BLaER1 treated with 17β-estradiol and CSF1 and Interleukin-3, amounts not matched to agents 10 nM and 100 nM (cell line): ENCODE measurements around the gene KRT38.
A peak's percentile ranks its signal among the peaks of the same experiment; 100 is the strongest.

Experiments
- H3K27ac ChIP-seq, 11 experiments: shearing (Covaris generic); formaldehyde crosslinking; 2 replicates each; pipeline ENCODE4 v1.8.1; 2022
- H3K27me3 ChIP-seq, 11 experiments: shearing (Covaris generic); formaldehyde crosslinking; 2 replicates each; pipeline ENCODE4 v1.8.1; 2022
- H3K36me3 ChIP-seq, 11 experiments: shearing (Covaris generic); formaldehyde crosslinking; 2 replicates each; pipeline ENCODE4 v1.8.1; 2022
- H3K4me1 ChIP-seq, 10 experiments: shearing (Covaris generic); formaldehyde crosslinking; 2 replicates each; pipeline ENCODE4 v1.8.1; 2022
- H3K4me2 ChIP-seq, 11 experiments: shearing (Covaris generic); formaldehyde crosslinking; 2 replicates each; pipeline ENCODE4 v1.8.1; 2022
- H3K4me3 ChIP-seq, 10 experiments: shearing (Covaris generic); formaldehyde crosslinking; 2 replicates each; pipeline ENCODE4 v1.8.1; 2022
- H3K9ac ChIP-seq, 11 experiments: shearing (Covaris generic); formaldehyde crosslinking; 2 replicates each; pipeline ENCODE4 v1.8.1; 2022
- H3K9me3 ChIP-seq, 11 experiments: shearing (Covaris generic); formaldehyde crosslinking; replicated peaks in 1 of 11; 2 replicates each; pipeline ENCODE4 v1.8.1; 2022
- H4K20me1 ChIP-seq, 11 experiments: shearing (Covaris generic); formaldehyde crosslinking; 2 replicates each; pipeline ENCODE4 v1.8.1; 2022
- Cebpa-rat ChIP-seq, 11 experiments: shearing (Covaris generic); IDR thresholded peaks; 2 replicates each; pipeline ENCODE4 v1.8.1; 2022

Gene KRT38

DNA sequence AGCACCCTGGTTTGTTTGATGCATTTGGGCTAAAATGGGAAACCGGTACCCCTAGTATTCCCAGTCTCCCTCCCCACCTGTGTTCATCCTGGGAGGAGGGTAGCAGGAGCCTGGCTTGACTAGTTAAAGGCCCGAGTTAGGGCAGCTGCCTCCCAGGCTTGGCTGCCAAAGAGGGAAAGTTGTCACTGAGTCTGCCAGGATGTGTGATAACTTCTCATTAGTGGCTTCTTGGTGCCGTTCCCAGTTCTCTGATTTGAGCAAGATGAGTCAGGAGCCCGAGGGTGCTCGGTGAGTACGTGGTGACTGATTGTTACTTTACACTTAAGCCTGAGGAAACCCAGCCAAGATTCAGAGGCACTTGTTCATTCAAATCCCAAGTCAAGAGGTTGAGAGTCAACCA is 23.9 kb upstream of the KRT38 start:
- Histone ChIP-seq H4K20me1 (no peaks in the 10 kb centered on the region), H3K4me1 (peaks cover 0 to 9% (median 0%) of the 10 kb centered on the region in 10 experiments; a peak in 2 of 20 replicates), H3K27me3 (no peaks in the 10 kb centered on the region), H3K9ac (no peak overlapping the region), H3K27ac (no peak overlapping the region), H3K36me3 (no peaks in the 10 kb centered on the region), H3K4me2 (peak overlapping the region in 2 of 11 experiments; percentile 2 to 15; a peak in 2 of 22 replicates), H3K9me3 (peaks cover 0 to 23% (median 16%) of the 10 kb centered on the region in 11 experiments; a peak in 16 of 22 replicates), H3K4me3 (no peak overlapping the region)
- TF ChIP-seq Cebpa-rat (IDR thresholded peaks at IDR 0.05) = no peak

DNA sequence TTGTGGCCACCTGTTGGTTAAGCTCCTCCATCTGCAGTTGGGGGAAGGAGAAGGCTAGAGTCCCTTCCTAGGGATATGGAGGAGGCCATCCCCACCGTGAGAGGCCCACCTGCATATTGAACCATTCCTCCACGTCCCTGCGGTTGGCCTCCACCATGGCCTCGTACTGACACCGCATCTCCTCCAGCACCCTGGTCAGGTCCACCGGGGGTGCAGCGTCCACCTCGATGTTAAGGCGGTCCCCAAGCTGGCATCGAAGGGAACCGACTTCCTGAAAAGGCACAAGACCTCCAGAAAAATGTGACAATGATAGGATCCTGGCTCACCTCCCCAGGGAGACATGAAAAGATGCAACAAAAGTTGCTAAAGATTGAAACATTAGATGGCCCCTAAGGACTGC is 23.4 kb upstream of the KRT38 start:
- H3K36me3 ChIP-seq = no peaks in the 10 kb centered on the region
- H3K4me3 ChIP-seq = no peak overlapping the region
- H3K9me3 ChIP-seq = peaks cover 0 to 23% (median 16%) of the 10 kb centered on the region in 11 experiments; a peak in 16 of 22 replicates
- H3K27me3 ChIP-seq = no peaks in the 10 kb centered on the region
- H3K4me1 ChIP-seq = peaks cover 0 to 9% (median 0%) of the 10 kb centered on the region in 10 experiments; a peak in 2 of 20 replicates
- no peak for TF ChIP-seq Cebpa-rat (IDR thresholded peaks at IDR 0.05)
- H3K27ac ChIP-seq = no peak overlapping the region
- H4K20me1 ChIP-seq = no peaks in the 10 kb centered on the region
- no peak overlapping the region for H3K9ac ChIP-seq
- no peak overlapping the region for H3K4me2 ChIP-seq

DNA sequence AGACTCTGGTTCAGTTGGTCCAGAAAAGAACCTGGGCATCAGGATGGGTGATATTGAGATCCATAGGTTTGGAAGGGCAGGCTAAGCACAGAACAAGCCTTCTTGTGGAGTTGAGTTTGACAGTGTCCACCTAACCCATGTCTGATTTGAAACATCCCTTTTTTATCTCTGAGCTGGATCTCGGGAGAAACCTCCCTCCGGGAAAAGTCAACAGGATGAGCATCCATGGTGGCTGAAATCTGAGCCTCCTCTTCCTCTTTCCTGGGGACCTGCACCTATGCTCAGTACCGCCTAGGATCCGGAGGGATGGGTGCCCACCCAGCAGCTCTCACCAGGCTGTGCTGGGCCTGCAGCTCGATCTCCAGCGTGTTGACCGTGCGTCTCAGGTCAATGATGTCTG is 23.0 kb upstream of the KRT38 start:
- Histone ChIP-seq H3K4me1 (peaks cover 0 to 9% (median 0%) of the 10 kb centered on the region in 10 experiments; a peak in 2 of 20 replicates), H3K27ac (no peak overlapping the region), H3K4me3 (no peak overlapping the region), H3K36me3 (no peaks in the 10 kb centered on the region), H3K27me3 (no peaks in the 10 kb centered on the region), H3K9me3 (peaks cover 0 to 21% (median 14%) of the 10 kb centered on the region in 11 experiments; a peak in 16 of 22 replicates), H3K9ac (no peak overlapping the region), H4K20me1 (no peaks in the 10 kb centered on the region), H3K4me2 (no peak overlapping the region)
- TF ChIP-seq Cebpa-rat (IDR thresholded peaks at IDR 0.05) = no peak

DNA sequence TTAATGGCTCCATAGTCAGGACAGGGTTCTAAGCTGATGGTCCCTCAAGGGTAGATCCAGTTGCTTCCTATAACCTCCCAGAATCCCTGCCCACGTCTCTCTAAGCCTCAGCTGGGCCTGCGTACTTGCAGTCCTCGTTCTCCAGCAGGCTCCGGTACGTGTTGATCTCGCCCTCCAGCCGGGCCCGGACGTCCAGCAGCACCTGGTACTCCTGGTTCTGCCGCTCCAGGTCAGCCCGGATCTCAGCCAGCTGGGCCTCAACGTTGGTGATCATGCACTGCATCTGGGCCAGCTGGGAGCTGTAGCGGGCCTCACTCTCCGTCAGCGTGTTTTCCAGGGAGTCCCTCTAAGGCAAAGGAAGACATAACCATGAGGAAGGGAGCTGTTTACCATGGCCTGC is 21.9 kb upstream of the KRT38 start:
- Histone ChIP-seq H3K36me3 (no peaks in the 10 kb centered on the region), H3K27me3 (no peaks in the 10 kb centered on the region), H3K27ac (no peak overlapping the region)

DNA sequence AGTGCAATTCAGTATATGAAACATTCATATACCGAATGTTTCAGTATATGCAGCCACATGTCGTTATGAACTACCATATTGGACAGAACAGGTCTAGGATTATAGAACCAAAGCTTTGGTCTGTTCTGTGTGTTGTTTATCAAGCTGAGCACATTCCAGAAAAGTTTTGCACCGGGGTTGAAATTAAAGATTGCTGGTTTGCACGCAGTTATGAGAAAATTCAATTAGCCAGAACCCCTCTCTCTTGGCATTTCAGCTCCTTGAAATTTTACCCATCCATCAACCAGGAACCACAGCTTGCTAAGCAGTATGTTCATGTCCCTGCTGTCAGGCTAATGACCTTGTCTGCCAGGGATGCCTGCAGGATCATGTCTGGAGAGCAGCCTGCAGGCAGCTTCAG is 16.9 kb upstream of the KRT38 start:
- H4K20me1 ChIP-seq = no peaks in the 10 kb centered on the region
- no peak overlapping the region for H3K4me3 ChIP-seq
- no peak overlapping the region for H3K9ac ChIP-seq
- TF ChIP-seq Cebpa-rat (IDR thresholded peaks at IDR 0.05) = no peak
- no peak overlapping the region for H3K4me2 ChIP-seq
- no peaks in the 10 kb centered on the region for H3K36me3 ChIP-seq
- H3K27me3 ChIP-seq = no peaks in the 10 kb centered on the region
- no peaks in the 10 kb centered on the region for H3K9me3 ChIP-seq
- no peaks in the 10 kb centered on the region for H3K4me1 ChIP-seq
- H3K27ac ChIP-seq = no peak overlapping the region

More for the DNA sequence above, 21.9 kb upstream of the KRT38 start:
- H3K4me2 ChIP-seq = no peak overlapping the region
- H3K9me3 ChIP-seq = peaks cover 0 to 10% (median 4%) of the 10 kb centered on the region in 11 experiments; a peak in 12 of 22 replicates
- H4K20me1 ChIP-seq = no peaks in the 10 kb centered on the region
- no peak overlapping the region for H3K9ac ChIP-seq
- H3K4me3 ChIP-seq = no peak overlapping the region
- H3K4me1 ChIP-seq = peaks cover 0 to 9% (median 0%) of the 10 kb centered on the region in 10 experiments; a peak in 2 of 20 replicates
- no peak for TF ChIP-seq Cebpa-rat (IDR thresholded peaks at IDR 0.05)

DNA sequence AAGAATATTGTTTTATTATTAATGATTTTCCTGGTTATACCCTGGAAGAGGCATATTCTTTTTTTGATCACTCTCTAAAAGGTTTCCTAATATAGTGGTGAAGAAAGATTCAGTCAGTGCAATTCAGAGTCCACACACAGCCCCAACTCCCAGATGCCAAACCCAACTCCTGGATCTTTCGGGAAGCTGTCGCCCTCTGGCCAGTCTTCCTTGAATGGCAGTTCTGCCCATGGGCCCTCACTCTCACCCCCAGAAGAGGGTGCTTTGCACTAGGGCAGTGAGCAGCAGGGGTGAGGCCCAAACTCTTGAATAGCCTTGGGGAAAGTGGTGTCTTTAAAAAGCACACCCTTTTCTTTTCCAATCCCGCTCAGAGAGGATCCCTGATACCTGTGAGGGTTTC is 15.4 kb upstream of the KRT38 start:
- no peak for TF ChIP-seq Cebpa-rat (IDR thresholded peaks at IDR 0.05)
- Histone ChIP-seq H3K27ac (no peak overlapping the region), H3K4me1 (0 out of 20 replicates have a peak, but pooled peaks cover 0 to 5% (median 0%) of the 10 kb centered on the region in 10 experiments), H3K27me3 (no peaks in the 10 kb centered on the region), H3K9me3 (peaks cover 0 to 11% (median 0%) of the 10 kb centered on the region in 11 experiments; a peak in 2 of 22 replicates), H4K20me1 (no peaks in the 10 kb centered on the region), H3K9ac (no peak overlapping the region), H3K36me3 (no peaks in the 10 kb centered on the region), H3K4me2 (no peak overlapping the region), H3K4me3 (no peak overlapping the region)

DNA sequence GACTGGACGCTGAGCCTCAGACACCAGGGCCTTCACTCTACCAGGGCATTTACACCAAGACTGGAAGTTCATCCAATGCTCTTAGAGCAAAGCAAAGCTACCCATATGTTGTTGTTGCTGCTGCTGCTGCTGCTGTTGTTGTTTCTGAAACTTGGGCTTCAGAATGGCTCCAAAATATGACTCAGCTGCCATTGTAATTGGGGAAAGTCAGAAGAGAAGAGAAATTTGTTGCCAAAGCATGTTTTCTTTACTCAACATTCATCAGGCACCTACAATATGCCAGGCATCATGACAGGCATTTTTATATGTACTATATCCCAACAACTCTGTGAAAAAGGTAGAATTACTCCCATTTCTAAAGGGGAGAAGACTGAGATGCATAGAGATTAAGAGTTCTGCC is 14.5 kb upstream of the KRT38 start:
- H3K27me3 ChIP-seq = no peaks in the 10 kb centered on the region
- no peaks in the 10 kb centered on the region for H4K20me1 ChIP-seq
- H3K9ac ChIP-seq = no peak overlapping the region
- no peak overlapping the region for H3K27ac ChIP-seq
- H3K4me1 ChIP-seq = 0 out of 20 replicates have a peak, but pooled peaks cover 0 to 5% (median 0%) of the 10 kb centered on the region in 10 experiments
- no peak overlapping the region for H3K4me3 ChIP-seq
- no peaks in the 10 kb centered on the region for H3K36me3 ChIP-seq
- H3K4me2 ChIP-seq = no peak overlapping the region
- no peak for TF ChIP-seq Cebpa-rat (IDR thresholded peaks at IDR 0.05)
- H3K9me3 ChIP-seq = peaks cover 0 to 18% (median 5%) of the 10 kb centered on the region in 11 experiments; a peak in 2 of 22 replicates

DNA sequence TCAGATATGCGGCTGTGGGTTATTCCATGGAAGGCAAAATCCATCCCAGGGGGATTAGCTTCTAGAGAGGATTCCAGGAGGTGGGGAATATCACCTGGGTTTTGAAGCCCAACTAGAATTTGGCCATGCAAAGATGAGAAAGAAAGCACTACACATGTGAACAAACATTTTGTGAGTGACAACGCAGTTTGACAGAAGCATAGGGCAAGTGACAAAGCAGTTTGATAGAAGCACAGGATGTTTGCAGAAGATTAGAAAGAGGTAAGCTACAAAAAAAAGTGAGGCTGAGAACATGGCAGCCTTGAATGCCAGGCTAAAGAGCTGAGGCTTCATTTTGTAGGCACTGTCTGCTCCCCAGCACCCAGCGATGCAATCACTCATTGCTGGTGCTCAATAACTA is 12.3 kb upstream of the KRT38 start:
- no peaks in the 10 kb centered on the region for H4K20me1 ChIP-seq
- no peaks in the 10 kb centered on the region for H3K27me3 ChIP-seq
- no peak overlapping the region for H3K4me3 ChIP-seq
- TF ChIP-seq Cebpa-rat (IDR thresholded peaks at IDR 0.05) = no peak
- no peak overlapping the region for H3K27ac ChIP-seq
- H3K36me3 ChIP-seq = no peaks in the 10 kb centered on the region
- H3K4me1 ChIP-seq = 0 out of 20 replicates have a peak, but pooled peaks cover 0 to 5% (median 0%) of the 10 kb centered on the region in 10 experiments
- H3K9ac ChIP-seq = no peak overlapping the region
- H3K9me3 ChIP-seq = peaks cover 0 to 18% (median 5%) of the 10 kb centered on the region in 11 experiments; a peak in 2 of 22 replicates
- no peak overlapping the region for H3K4me2 ChIP-seq

DNA sequence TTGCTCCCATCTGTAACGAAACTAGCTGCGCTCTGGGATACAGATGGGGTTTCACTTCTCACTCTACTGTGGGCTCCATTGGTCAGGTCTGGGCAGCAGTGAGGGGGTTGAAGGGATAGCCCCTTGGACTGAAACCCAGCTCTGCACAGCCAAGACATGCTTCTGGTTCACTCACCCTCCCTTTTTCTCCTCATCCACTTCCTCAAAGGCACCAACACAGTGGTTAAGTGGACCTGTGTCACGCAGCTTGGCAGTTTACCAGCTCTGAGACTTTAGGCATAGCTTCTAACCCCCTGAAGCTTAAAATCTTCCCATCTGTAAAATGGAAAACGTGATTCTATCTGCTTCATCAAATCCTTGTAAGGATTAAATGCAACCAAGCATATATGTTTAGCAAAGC is 11.5 kb upstream of the KRT38 start:
- TF ChIP-seq Cebpa-rat (IDR thresholded peaks at IDR 0.05) = no peak
- H3K9ac ChIP-seq = no peak overlapping the region
- H3K36me3 ChIP-seq = no peaks in the 10 kb centered on the region
- H3K9me3 ChIP-seq = peaks cover 0 to 18% (median 5%) of the 10 kb centered on the region in 11 experiments; a peak in 2 of 22 replicates
- H3K4me2 ChIP-seq = no peak overlapping the region
- H3K27ac ChIP-seq = no peak overlapping the region
- H4K20me1 ChIP-seq = no peaks in the 10 kb centered on the region
- no peaks in the 10 kb centered on the region for H3K27me3 ChIP-seq
- 0 out of 20 replicates have a peak, but pooled peaks cover 0 to 5% (median 0%) of the 10 kb centered on the region in 10 experiments for H3K4me1 ChIP-seq
- H3K4me3 ChIP-seq = no peak overlapping the region

DNA sequence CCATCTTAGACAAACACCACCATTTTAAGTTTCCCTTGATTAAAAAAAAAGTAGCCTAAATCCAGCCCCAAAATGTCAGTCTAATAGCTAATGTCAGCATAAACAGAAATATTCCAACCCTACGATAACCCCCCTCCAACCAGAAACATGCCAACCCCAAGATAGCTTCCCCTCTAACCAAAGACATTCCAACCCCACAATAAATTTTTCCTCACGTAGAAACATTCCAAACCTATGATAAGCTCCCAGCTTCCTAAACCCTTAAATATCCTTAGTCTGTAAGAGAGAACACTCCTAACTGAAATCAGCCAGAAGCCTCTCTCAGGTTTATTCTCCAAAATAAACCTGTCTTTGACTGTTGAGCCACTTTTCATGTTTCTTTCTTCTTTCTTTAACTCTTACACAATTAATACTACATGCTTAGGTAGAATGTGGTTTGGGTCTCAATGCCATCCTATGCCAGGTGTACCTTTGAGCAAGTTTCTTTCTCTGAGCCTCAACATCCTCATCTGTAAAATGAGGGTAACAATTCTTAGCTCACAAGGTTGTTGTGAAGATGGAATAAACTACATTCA is 10.5 kb upstream of the KRT38 start:
- Histone ChIP-seq H3K4me1 (peaks cover 0 to 6% (median 5%) of the 10 kb centered on the region in 10 experiments; a peak in 10 of 20 replicates), H3K4me3 (no peak overlapping the region), H3K27ac (no peak overlapping the region), H3K27me3 (no peaks in the 10 kb centered on the region), H3K9me3 (peaks cover 0 to 18% (median 5%) of the 10 kb centered on the region in 11 experiments; a peak in 2 of 22 replicates), H3K36me3 (no peaks in the 10 kb centered on the region), H4K20me1 (no peaks in the 10 kb centered on the region), H3K9ac (no peak overlapping the region), H3K4me2 (no peak overlapping the region)
- no peak for TF ChIP-seq Cebpa-rat (IDR thresholded peaks at IDR 0.05)
